Esophagus squamous epithelium (tissue), 4 donors: ENCODE results near the gene STAC.
"Not testable (repeated sequence)": the region's sequence is repeated elsewhere in the genome, so short reads cannot be mapped to it uniquely, and the experiment has no call there.

ENCODE experiments used
- CTCF ChIP-seq, 6 experiments: fragments of 450-650 bp in 4 of 6; fragments of 200-600 bp in 2 of 6; sonication (generic) in 2 of 6; IDR thresholded peaks; one replicate each; pipeline ENCODE4 v1.5.1; 2016 to 2019; ENCODE audit warnings: antibody characterized with exemption in 6 of 6, mild to moderate bottlenecking in 4 of 6, moderate library complexity in 4 of 6
- POLR2A ChIP-seq, 4 donors: fragments of 450-650 bp; IDR thresholded peaks; one replicate each; pipeline ENCODE4 v1.6.1; 2017; ENCODE audit warnings: antibody characterized with exemption in 4 of 4, mild to moderate bottlenecking in 4 of 4, moderate library complexity in 3 of 4

DNA sequence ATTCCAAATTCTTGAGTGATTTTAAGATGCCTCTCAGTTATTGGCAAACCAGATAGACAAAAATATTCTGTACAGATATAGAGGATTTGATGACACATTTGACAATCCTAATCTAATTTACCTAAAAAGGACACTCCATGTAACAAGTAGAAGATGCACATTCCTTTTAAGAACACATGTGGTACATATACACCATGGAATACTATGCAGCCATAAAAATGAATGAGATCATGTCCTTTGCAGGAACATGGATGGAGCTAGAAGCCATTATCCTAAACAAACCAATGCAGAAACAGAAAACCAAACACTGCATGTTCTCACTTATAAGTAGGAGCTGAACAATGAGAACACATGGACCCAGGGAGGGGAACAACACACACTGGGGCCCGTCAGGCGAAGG, 119.7 kb downstream of the STAC start:
- not testable (repeated sequence) for TF ChIP-seq POLR2A, CTCF (IDR thresholded peaks at IDR 0.05)
